Ovary (tissue), 3 donors: Measurements from ENCODE around the gene LYST.

ENCODE experiments used
- CTCF ChIP-seq, 3 donors: fragments of 450-650 bp in 2 of 3; fragments of 200-600 bp in 1 of 3; IDR thresholded peaks; one replicate each; pipeline versions ENCODE4 v1.5.1 to v1.8.0; 2016 to 2022; ENCODE audit warnings: antibody characterized with exemption in 3 of 3, mild to moderate bottlenecking in 1 of 3
- EP300 ChIP-seq: sonication (generic); formaldehyde crosslinking; IDR thresholded peaks from one replicate; pipeline ENCODE4 v1.6.1; 2017; ENCODE audit warnings: antibody characterized with exemption
- POLR2A ChIP-seq: fragments of 450-650 bp; IDR thresholded peaks from one replicate; pipeline ENCODE4 v1.6.1; 2017; ENCODE audit warnings: antibody characterized with exemption, mild to moderate bottlenecking, moderate library complexity
- donor health status: DM: no; HTN: no; CAD: no.

- TF ChIP-seq CTCF (IDR thresholded peaks at IDR 0.05), result no peak
- TF ChIP-seq POLR2A, result no peak
- no peak for TF ChIP-seq EP300
Observed at GRCh38 chr1:235652364-235652763, 214.3 kb downstream of the LYST start.
